SW480 (cell line): ENCODE data around the gene DPP6.

ENCODE experiments used
- DNase-seq: peaks from one replicate; pipeline ENCODE4 v3.0.0-alpha.2; 2016; ENCODE audit warnings: low spot score

DPP6 gene

DNA sequence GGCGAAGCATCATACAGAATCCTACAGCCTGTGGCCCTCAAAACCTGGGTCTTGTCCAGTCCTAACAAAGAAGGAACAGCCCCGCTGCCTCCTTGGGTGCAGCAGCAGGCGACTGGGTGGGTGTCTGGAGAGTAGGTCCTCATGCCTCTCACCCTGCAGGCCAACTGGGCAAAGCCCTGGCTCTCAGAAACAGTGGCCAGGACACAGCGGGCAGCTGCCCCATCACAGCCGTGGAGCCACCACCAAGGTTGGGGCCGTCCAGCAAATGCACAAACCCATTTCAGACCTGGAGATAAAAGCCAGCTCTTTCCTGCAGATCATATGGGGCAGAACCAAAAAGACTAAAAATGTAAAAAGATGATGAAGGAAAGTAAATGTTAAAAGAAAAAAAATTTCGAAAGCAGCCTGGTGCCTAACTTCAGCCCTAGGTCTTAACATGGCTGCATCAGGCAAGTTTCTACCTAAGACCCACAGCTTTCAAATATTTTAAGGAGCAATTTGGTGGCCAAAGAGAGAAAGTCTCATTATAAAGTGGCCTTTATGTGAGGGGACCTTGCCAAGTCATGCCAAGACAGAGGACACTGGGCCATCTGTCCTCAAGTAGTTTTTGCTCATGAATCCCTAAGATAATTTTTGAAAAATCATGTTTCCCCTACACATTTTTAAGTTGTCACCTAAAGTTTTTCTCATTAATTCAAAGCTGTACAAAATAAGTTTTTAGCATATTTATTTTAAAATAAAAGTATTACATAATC, 808.6 kb downstream of the DPP6 start:
- no peak for DNase-seq

- no peak for DNase-seq
Measured at GRCh38 chr7:154861589-154861988, 809.4 kb downstream of the DPP6 start.

- no peak for DNase-seq
Measured at GRCh38 chr7:154862153-154862791, 810.1 kb downstream of the DPP6 start.

DNA sequence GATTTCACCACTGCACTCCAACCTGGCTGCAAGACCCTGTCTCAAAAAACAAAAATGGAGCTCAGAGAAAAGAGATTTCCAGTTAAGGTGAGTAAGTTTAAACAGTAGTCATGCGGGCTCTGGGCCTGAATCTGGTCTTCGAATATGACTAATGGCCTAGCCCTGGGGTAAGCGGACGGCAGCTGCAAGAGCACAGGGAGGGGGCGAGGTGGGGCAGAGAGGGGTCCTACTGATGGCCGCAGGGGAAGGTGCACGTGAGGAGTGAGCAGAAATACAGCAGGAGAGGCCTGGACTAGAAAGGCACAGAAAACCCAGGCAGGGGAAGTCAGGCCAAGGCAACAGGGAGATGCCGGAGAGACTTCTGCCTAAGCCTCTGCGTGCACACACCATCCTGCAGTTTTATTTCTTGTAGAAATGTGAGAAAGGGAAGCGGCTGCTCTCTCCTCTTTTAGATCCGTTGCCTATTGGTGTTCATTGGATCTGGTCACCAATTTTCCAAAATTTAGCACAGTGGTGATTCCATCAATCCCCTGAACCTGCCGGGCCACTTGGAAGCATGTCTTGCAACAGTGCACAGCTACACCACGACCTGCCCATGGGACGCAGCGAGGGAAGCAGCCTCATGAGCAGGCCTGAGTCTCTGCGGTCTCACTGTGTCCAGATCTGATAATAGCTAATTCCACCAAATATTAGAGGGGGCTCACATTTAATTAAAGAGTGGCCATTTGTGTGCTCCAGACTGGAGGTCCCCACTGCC, 811.7 kb downstream of the DPP6 start:
- DNase-seq: no peak

DNA sequence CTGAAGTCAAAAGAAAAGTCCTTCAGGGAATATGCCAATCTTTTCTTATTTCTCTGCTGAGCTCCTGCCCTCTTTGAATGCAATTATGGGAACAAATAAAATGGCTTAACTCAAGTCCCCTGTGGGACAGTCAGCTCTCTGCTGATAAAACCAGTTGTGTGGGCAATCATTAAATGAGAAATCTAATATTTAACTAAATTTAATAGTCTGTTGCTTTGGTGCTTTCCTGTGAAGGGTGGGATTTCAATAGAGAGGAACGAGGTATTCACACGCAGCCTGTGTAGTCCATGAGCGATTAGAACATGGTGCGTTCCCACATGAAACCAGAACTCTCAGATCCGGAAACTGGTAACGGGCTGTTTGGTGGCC, 812.3 kb downstream of the DPP6 start:
- no peak for DNase-seq

DNA sequence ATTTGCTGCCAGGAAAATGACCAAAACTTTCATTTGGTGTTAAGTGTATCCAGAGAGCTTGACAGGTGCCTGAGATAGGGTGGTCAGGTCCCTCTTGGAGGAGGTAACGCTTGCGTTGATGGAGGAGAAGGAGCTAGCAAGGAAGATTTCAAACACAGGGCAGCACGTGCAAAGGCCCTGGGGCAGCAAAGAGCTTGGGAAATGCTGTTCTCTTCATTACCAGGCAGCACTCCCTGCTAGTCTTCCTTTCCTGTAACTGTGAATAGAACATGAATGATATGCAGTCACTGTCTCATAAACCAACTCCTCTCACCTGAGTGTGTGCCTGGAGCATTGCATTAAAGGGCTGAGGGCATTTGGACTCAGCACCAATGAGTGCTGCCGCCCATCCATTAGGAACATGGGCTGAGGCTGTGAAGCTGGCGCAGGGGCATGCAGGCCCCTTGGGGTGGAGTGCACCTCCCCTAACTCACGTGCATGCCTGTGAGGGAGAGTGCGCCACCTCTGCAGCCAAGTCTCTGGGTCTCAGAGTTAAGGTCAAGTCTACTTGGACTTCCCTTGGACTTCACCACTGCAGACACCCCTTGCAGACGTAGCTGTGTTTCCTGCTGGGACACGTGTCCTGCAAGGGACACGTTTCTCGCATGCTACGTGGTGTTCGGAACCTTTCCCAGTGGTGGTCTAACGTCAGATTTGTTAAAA, 813.9 kb downstream of the DPP6 start:
- DNase-seq: no peak

DNA sequence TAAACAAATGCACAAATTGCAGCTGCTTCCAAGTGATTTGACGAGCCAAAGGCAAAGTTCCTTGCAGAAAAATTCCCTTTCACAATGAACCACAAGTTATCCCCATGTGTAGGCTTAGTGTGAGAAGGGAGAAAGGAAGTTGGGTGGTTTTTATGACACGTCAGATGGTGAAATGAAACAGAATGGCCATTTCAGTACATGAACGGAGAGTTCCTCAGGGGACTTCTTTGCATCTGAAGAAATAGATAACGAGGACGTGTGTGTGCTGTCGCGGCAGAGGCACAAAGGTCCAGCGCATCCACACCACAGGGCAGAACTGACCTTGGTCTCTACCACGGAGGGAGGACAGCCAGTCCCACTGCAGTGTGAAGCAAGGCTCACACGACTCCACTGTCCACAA, 814.9 kb downstream of the DPP6 start:
- DNase-seq: no peak

DNA sequence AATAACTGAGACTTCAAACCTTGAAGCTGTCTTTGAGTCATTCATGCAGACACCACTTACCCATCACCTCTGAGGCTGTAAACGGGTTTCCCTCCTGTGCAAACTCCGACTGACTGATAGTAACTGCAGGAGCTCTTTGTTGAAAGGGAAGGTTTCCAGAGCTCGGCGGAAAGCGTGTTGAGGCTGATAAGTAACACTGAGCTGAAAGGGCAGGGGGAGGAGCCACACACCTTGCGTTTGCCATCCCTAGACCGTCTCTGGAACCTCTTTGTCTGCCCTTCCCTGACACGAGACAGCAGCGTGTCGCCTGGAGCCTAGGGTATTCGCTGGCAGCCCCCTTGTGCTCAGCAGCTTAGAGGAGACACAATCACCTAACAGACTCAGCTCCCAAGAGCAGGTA, 816.7 kb downstream of the DPP6 start:
- no peak for DNase-seq

DNA sequence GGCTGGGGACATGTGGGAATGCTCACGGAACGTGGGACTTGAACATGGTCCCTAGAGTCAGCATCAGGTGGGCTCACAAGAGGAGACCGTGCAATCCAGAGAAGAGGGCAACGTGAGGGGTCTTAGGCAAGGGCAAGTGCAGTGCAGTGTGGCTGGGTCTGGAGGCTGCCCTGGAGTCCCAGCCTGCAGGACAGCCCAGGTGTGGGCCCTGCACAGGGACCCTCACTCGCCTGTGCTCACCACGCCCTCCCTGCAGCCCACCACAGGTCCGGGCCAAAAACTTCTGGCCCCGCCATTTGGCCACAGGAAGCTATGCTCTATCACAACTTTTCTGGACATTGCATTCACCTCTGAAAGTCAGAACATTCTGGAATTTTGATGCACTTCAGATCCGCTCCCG, 817.2 kb downstream of the DPP6 start:
- no peak for DNase-seq

- no peak for DNase-seq
Measured at GRCh38 chr7:154871507-154871906, 819.3 kb downstream of the DPP6 start.

DNA sequence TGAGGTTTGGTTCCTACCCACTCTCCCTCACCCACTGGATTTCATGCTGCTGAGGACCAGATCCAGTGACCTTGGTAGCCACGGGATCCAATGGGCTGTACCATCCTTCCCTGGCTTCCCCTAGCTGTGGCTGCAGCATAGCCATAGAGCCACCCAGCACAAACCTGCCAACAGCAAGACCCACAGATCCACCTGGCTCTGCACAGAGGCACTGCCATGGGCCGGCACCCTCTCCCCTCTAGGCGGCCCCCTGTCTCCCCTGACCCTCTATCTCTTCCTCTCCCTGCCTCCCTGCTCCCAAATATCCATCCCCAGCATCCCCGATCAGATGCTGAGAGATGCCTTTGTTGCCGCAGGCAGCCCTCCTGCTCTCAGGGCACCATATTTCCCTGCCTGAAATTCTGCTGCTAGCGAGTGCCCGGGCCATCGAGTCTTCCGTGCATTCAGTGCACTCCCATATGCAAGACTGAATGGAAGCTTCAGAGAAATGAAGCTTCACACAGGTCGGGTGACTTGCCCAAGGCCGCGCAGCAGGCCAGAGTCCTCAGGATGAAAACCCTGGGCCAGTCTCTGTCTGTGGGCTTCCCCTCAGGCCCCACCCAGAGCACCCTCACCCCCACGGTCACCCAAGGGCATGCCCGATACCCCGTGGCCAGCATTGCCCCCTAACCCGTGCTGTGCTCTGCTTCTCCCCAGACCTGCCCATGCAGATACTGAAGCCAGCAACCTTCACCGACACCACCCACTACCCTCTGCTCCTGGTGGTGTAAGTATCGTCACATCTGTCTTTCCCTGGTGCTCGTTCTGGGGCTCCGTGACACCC, 819.9 kb downstream of the DPP6 start:
- no peak for DNase-seq

- no peak for DNase-seq
Measured at GRCh38 chr7:154872811-154873499, 820.8 kb downstream of the DPP6 start.

DNA sequence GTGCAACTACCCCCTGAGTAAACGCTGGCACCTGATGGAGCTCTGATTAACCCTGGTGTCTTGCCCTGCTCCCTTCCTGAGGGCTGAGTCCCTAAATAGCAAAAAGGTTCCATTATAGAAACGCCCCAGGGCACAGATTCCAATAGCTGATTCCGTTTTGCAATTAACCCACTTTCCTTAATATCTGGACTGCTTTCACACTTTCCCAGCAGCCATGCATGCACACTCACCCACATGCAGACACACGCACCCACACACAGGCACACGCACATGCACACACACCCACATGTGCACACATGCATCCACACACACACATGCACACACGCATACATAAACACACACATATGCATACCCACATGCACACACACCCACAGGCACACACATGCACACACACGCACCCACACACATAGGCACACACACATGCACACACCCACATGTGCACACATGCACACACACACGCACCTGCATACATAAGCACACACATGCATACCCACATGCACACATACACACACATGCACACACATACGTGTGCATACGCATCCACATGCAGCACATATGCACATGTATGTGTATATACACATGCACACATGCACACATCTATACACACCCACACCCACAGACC, 821.4 kb downstream of the DPP6 start:
- DNase-seq: no peak

DNA sequence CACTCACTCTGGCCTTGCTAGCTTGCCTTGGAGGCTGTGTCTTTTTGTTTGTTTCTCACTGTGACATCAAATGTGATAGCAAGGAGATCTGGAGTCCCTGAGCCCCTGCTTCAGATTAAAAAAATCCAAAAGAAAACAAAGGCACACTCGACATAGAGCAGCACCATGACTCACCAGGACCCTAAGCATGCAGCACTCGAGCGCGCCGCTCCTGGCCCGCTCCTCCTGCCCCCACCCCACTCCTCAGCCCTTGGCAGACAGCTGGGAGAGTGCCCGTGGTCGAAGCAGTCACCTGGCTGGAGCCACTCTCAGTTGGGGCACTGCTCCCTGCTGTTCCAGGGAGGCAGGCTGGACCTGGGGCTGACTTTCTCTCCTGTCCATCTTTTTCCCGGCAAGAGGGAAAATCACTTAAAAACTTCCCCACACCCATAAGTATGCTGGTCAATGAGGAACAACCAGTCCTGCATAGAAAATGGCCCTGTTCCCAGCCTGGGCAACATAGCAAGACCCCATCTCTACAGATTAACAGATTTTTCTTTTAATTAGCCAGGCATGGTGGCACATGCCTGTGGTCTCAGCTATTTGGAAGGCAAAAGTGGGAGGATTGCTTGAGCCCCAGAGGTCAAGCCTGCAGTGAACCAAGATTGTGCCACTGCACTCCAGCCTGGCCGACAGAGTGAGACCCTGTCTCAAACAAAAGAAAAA, 822.4 kb downstream of the DPP6 start:
- no peak for DNase-seq

DNA sequence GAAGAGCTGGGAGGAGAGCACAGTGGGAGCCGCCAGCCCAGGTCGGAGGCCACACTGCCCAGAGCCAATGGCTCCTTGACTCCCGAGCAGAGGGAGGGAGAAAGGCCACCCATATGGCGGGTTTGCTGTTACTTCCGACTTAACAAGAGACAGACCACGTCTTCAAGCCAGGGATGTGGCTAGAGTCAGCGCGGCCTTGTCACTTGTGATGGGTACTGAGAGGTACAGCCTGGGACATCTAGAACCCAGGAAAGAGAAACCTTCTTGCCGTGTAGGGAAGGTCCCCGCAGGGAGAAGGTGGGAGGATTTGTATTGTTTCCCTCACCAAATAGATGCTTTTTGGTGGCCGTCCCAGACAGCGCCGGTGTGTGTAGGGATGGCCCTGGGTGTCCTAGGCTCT, 823.1 kb downstream of the DPP6 start:
- no peak for DNase-seq

GRCh38 chr7:154876516-154876915, 824.3 kb downstream of the DPP6 start:
- no peak for DNase-seq

DNA sequence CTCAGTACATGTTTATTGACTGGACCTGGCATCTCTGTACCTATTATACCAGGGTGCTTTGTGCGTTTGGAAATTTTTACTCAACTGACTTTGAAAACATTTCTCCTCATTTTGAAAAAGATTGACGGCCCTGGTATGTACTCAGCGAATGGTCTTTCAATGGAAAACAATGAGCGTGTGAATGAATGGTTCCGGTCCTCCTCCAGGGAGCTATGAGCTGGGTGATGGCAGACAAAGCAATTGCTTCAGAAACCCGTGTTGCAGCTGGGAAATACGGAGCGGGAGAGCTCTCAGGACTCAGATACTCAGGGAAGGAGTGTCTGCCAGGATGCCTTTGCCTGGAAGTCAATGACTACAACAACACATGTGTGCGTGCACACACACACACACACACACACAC, 824.8 kb downstream of the DPP6 start:
- DNase-seq: no peak

- no peak for DNase-seq
Measured at GRCh38 chr7:154879629-154880028, 827.4 kb downstream of the DPP6 start.

- no peak for DNase-seq
Measured at GRCh38 chr7:154880513-154880912, 828.3 kb downstream of the DPP6 start.

- DNase-seq: no peak
Measured at GRCh38 chr7:154881026-154881425, 828.8 kb downstream of the DPP6 start.
